GM19324 (cell line): ENCODE data around the gene ABI3BP.
A peak's percentile ranks its signal among the peaks of the same experiment; 100 is the strongest.
"Not testable (repeated sequence)": the region's sequence is repeated elsewhere in the genome, so short reads cannot be mapped to it uniquely, and the experiment has no call there.

Experiments
- ATAC-seq: cut with Tn5 transposase; IDR thresholded peaks from one replicate; pipeline ENCODE4 v1.9.1; 2021; ENCODE audit warnings: mild to moderate bottlenecking, moderate library complexity; ENCODE audit not compliant: unreplicated experiment, low FRiP score

Gene ABI3BP

DNA sequence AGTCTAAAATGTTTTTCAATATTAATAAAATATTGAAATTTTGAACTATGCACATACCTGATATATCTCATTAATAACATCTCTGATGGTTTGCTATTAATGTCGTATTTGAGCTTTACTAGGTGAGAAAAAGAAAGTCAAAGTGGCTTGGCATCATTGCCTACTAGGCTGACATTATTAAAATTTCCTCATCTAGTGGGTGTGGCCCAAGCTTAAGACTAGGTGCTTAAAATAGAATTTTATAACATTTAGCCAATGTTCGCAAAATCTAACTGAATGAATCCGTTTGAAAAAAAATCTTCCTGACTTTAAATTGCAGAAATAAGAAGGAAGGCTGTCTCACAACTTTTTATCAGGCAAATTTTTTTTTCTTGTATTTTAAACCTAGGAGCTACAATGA, 46.1 kb downstream of the ABI3BP start:
- ATAC-seq, result no peak

GRCh38 chr3:100946096-100946495, 47.1 kb downstream of the ABI3BP start:
- ATAC-seq, result not testable (repeated sequence)

GRCh38 chr3:100941451-100941850, 51.8 kb downstream of the ABI3BP start:
- no peak for ATAC-seq

- ATAC-seq, result no peak
Observed at GRCh38 chr3:100941041-100941440, 52.2 kb downstream of the ABI3BP start.

- no peak for ATAC-seq
Observed at GRCh38 chr3:100936931-100937330, 56.3 kb downstream of the ABI3BP start.

- ATAC-seq, result no peak
Observed at GRCh38 chr3:100932491-100932890, 60.7 kb downstream of the ABI3BP start.

- no peak for ATAC-seq
Observed at GRCh38 chr3:100928638-100929428, 64.4 kb downstream of the ABI3BP start.

DNA sequence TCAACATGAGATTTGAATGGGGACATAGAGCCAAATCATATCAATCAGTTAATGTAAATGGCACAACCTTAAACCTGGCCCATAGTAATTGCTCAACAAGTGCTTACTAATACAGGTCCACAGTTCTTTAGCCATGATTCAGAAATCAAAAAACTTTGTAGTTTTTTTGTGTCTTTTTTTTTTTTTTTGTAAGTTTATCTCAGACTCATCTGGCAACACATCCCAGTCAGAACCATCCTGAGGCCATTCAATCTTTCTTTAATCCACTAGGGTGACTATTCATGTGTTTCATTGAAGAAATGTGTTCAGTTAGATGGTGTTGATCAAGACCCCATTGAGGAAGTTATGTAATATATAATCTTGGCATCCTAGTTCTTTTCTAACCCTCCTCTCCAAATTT, 65.4 kb downstream of the ABI3BP start:
- ATAC-seq, result no peak

GRCh38 chr3:100915706-100916495, 77.3 kb downstream of the ABI3BP start:
- ATAC-seq, result no peak

DNA sequence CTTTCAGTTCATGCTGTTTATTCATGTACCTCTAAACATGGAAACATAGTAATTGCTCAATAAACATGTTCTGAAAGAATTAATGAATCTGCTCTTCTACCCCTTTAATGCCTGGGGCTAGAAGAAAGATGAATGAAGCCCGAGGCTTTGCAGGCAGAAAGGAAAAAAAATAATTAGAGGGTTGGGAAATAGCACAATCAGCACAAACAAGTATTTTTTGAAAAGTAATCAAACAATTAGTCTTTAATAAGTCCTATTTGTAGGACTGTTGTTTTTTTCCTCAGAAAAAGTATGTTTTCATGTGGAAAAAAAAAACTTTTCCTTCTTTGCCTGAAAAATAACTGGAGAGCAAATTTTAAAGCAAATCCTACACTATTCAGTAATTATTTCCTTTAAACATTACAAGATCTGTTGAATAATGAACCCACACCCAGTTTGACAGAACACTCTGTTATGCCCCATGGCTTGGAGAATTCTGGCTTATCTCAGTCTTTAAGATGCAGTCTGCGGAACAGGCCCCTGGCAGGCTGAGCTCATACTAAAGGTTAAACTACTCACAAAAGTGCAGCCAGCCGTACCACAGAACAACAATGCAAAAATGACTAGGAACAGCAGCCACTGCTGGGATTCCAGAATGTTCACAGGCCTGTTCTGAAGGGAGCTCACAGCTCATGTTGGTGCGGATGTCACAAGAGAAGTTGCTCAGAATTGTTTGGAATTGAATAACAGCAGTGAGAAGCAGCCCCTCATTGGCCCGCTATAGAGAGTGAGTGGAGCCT, 79.2 kb downstream of the ABI3BP start:
- no peak for ATAC-seq

DNA sequence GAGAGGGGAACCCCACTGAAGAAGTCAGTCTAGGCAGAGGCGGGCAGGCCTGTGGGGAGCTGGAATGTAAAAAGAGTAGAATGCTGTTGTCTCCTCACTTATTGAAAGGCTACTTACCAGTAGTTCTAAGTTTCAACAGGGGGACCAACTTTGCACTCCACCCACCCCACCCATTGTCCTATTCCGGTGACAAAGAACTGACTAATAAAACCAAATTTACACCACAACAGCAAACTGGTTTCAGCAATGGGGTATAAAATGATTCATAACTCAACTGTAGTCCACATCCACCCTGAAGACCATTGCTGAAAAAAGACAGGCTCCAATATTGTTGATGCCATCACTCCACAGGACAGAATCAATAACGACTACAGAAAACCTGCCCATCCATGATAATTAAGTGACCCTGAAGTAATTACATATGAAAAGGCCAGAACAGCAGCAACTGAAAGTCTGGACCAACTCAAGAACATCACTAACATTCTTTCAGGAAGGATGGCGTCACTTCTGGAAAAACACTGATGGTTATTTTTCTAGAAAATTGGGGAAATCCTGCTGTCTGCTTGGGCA, 80.2 kb downstream of the ABI3BP start:
- no peak for ATAC-seq

GRCh38 chr3:100912571-100912970, 80.7 kb downstream of the ABI3BP start:
- ATAC-seq, result no peak

- ATAC-seq, result no peak
Observed at GRCh38 chr3:100911956-100912355, 81.3 kb downstream of the ABI3BP start.

- no peak for ATAC-seq
Observed at GRCh38 chr3:100910986-100911385, 82.2 kb downstream of the ABI3BP start.

DNA sequence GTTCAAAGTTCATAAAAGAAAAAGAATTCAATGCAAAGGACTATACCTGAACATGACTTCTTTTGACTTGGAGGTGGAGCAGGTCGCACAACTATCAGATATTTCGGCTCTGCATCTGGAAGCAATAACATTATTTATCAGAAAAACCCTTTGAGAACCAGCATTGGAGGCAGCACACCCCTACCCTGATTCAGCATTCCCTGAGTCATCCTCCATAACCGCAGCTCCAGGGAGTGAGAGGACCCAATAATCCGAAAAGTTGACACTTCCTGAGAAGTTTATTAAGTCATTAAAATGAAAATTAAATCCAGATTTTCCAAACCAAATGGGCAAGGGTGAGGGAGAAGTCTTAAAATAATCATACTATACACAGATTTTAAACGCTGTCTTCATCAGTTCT, 90.6 kb downstream of the ABI3BP start:
- no peak for ATAC-seq

- ATAC-seq, result no peak
Observed at GRCh38 chr3:100900671-100901335, 92.4 kb downstream of the ABI3BP start.

DNA sequence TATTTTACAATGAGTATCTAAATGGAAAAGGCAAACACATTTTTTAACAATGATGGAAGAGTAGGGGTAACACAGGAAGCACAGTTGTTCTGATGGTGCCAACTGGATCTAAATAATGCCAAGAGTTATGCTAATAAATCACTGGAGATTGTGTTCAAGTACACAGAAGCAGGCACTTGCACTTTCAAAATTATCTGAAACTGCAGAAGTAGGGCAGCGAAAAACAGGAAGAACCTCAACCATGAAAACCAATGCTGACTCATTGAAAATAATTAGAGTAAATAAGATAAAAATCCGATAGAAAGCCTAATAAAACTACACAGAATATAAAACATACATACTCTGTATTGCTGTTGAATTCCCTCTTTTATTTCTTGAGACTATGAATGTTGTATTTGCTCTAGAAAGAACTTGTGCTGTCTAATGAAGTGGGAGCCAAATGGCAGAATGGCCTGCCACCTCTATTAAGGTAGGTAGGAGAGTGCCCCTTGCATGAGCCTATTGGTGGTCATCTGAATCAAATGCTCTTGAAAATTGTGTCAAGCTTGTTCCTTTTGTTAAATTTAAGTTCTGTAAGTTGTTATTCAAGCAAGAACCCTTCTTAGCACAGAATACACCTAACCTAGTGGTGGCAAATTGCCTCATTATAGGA, 93.7 kb downstream of the ABI3BP start:
- ATAC-seq, result peak; percentile 84

GRCh38 chr3:100898681-100899080, 94.5 kb downstream of the ABI3BP start:
- no peak for ATAC-seq

GRCh38 chr3:100896994-100897393, 96.2 kb downstream of the ABI3BP start:
- ATAC-seq, result no peak

GRCh38 chr3:100893590-100893989, 99.6 kb downstream of the ABI3BP start:
- no peak for ATAC-seq
